ENCODE measurements around the gene FHOD3. TPM values are rescaled to one million over a fixed set of nuclear protein-coding genes. Genes with fewer than 3 reads are reported as not detected.
A peak's percentile ranks its signal among the peaks of the same experiment; 100 is the strongest.

Gene FHOD3
- total RNA-seq, 4 donors from 2014 or later: 24.1 to 51.4 (median 33.8) TPM

GRCh38 chr18:36326771-36327170 lies 29.3 kb downstream of the FHOD3 start:
- H3K4me3 ChIP-seq: no peak overlapping the region
- WGBS: 88% methylated on average over 6 of the region's 6 CpGs
- TF ChIP-seq EP300 (IDR thresholded peaks at IDR 0.05) (no peak), POLR2A (IDR thresholded peaks at IDR 0.05; ENCODE audit: low read depth) (no peak), POLR2AphosphoS5 (IDR thresholded peaks at IDR 0.05) (no peak)
- TF ChIP-seq, protein P1, sequence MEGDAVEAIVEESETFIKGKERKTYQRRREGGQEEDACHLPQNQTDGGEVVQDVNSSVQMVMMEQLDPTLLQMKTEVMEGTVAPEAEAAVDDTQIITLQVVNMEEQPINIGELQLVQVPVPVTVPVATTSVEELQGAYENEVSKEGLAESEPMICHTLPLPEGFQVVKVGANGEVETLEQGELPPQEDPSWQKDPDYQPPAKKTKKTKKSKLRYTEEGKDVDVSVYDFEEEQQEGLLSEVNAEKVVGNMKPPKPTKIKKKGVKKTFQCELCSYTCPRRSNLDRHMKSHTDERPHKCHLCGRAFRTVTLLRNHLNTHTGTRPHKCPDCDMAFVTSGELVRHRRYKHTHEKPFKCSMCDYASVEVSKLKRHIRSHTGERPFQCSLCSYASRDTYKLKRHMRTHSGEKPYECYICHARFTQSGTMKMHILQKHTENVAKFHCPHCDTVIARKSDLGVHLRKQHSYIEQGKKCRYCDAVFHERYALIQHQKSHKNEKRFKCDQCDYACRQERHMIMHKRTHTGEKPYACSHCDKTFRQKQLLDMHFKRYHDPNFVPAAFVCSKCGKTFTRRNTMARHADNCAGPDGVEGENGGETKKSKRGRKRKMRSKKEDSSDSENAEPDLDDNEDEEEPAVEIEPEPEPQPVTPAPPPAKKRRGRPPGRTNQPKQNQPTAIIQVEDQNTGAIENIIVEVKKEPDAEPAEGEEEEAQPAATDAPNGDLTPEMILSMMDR (IDR thresholded peaks at IDR 0.05): no peak
- no peaks in the 10 kb centered on the region for H3K27me3 ChIP-seq
- peaks cover 0 to 30% (median 3%) of the 10 kb centered on the region in 4 donors for H3K4me1 ChIP-seq
- DNase-seq (ENCODE audit: extremely low spot score): no peak
- no peaks in the 10 kb centered on the region for H3K36me3 ChIP-seq
- H3K9me3 ChIP-seq: no peaks in the 10 kb centered on the region
- H3K27ac ChIP-seq (replicated peaks in 1 of 4): no peak overlapping the region
- intact Hi-C loops (cut with DNase I): no loop called here

DNA sequence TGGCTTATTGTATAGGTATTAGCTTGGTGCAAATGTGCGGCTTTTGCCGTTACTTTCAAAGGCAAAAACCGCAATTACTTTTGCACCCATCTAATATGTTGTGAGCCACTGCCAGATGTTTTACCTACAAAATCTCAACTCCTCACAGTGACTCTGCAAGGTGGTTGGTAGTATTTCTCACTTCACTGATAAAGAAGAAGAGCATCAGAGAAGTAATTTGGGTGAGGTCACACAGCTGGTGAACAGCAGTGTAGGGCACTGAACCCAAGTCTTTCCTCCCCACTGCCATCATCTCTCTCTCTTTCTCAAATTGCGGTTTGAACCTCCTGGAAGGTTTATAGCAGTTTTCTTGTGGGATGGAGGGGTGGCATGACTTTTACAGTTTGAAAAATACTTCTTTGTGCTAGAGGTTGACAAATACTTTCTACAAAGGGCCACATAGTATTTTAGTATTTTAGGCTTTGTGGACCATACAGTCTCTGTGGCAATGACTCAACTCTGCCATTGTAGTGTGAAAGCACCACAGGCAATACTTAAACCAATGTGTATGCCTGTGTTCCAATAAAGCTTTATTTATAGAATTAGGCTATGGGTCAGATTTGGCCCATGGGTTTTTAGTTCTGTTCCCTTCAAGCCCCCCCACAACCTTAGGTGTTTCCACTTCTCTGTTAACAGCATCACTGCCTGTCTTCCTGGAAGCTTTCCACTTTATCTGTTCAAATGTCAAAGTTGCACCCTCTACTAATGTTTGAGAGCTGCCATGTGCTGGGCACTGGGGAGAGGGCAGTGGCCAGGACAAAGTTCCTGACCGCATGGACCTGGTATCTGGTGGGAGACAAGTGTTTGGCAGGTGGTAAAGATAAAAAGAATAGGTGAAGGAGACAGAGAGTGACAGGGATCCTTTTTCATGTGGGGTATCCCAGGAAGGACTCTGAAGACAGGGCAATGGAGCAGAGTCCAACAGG lies 30.1 kb downstream of the FHOD3 start:
- H3K27me3 ChIP-seq: no peaks in the 10 kb centered on the region
- intact Hi-C loops (cut with DNase I): no loop called here
- H3K4me1 ChIP-seq: peaks cover 0 to 21% (median 3%) of the 10 kb centered on the region in 4 donors
- DNase-seq (ENCODE audit: extremely low spot score): peak; percentile 62
- TF ChIP-seq POLR2A (IDR thresholded peaks at IDR 0.05; ENCODE audit: low read depth) (no peak), POLR2AphosphoS5 (IDR thresholded peaks at IDR 0.05) (no peak), EP300 (IDR thresholded peaks at IDR 0.05) (no peak)
- TF ChIP-seq, protein P1 (IDR thresholded peaks at IDR 0.05): no peak
- H3K9me3 ChIP-seq: no peaks in the 10 kb centered on the region
- no peaks in the 10 kb centered on the region for H3K36me3 ChIP-seq
- H3K27ac ChIP-seq (replicated peaks in 1 of 4): no peak overlapping the region
- no peak overlapping the region for H3K4me3 ChIP-seq
- 75% methylated on average over 5 of the region's 5 CpGs for WGBS

- Histone ChIP-seq H3K36me3 (no peaks in the 10 kb centered on the region), H3K27me3 (no peaks in the 10 kb centered on the region), H3K4me1 (peaks cover 0 to 15% (median 3%) of the 10 kb centered on the region in 4 donors), H3K9me3 (no peaks in the 10 kb centered on the region), H3K4me3 (no peak overlapping the region), H3K27ac (replicated peaks in 1 of 4) (no peak overlapping the region)
- TF ChIP-seq POLR2A (IDR thresholded peaks at IDR 0.05; ENCODE audit: low read depth): no peak
- TF ChIP-seq EP300 (IDR thresholded peaks at IDR 0.05): no peak
- TF ChIP-seq POLR2AphosphoS5 (IDR thresholded peaks at IDR 0.05): no peak
- TF ChIP-seq, protein P1 (IDR thresholded peaks at IDR 0.05): no peak
- DNase-seq (ENCODE audit: extremely low spot score): peak; percentile 87
- 85% methylated on average over 3 of the region's 3 CpGs for WGBS
- intact Hi-C loops (cut with DNase I): no loop called here
Measured at GRCh38 chr18:36328385-36328858, 30.9 kb downstream of the FHOD3 start.

- peaks cover 0 to 20% (median 3%) of the 10 kb centered on the region in 4 donors for H3K4me1 ChIP-seq
- H3K9me3 ChIP-seq: no peaks in the 10 kb centered on the region
- no peak overlapping the region for H3K27ac ChIP-seq (replicated peaks in 1 of 4)
- intact Hi-C loops (cut with DNase I): no loop called here
- no peaks in the 10 kb centered on the region for H3K27me3 ChIP-seq
- H3K4me3 ChIP-seq: no peak overlapping the region
- H3K36me3 ChIP-seq: no peaks in the 10 kb centered on the region
- TF ChIP-seq EP300 (IDR thresholded peaks at IDR 0.05) (no peak), POLR2AphosphoS5 (IDR thresholded peaks at IDR 0.05) (no peak), POLR2A (IDR thresholded peaks at IDR 0.05; ENCODE audit: low read depth) (no peak)
- TF ChIP-seq, protein P1 (IDR thresholded peaks at IDR 0.05): no peak
- peak; percentile 34 for DNase-seq (ENCODE audit: extremely low spot score)
- WGBS: 97% methylated on average over 6 of the region's 6 CpGs
Measured at GRCh38 chr18:36328916-36329315, 31.4 kb downstream of the FHOD3 start.

All from esophagus muscularis mucosa (tissue), 4 donors.